ENCODE results near the gene ADAMTSL1.

Gene ADAMTSL1

DNA sequence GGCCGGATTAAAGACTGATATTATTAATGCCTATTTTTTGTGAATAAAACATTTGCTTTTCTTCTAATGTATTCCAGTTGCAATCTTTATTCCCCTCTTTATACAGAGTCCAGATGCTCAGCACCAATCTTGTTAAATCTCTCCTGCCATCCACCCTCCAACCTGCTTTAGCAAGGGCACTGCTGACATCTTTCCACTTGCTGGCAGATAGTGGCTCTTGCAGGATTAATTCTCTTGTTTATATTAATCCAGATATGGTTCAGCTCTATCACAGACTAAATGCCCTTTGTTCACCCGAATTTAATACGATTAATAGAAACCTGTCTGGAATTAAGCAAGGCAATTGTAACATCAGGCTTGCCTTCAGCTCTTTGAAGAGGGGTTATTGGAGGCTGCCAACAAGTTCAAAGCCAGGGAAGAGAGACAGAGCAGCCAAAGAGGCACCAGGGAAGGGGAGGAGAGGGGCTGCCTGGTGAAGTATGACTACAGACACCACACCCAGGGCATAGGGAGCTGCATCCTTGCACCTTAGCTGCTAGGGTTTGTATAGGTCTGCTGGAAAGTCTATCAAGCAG, 322.8 kb downstream of the ADAMTSL1 start:
- Mint-ChIP-seq H3K4me1 (no peaks in the 10 kb centered on the region), H3K4me3 (no peak overlapping the region), H3K27ac (no peak overlapping the region), H3K27me3 (no peaks in the 10 kb centered on the region), H3K36me3 (no peaks in the 10 kb centered on the region), H3K9me3 (peaks cover 7% of the 10 kb centered on the region)
- no peak for ATAC-seq

DNA sequence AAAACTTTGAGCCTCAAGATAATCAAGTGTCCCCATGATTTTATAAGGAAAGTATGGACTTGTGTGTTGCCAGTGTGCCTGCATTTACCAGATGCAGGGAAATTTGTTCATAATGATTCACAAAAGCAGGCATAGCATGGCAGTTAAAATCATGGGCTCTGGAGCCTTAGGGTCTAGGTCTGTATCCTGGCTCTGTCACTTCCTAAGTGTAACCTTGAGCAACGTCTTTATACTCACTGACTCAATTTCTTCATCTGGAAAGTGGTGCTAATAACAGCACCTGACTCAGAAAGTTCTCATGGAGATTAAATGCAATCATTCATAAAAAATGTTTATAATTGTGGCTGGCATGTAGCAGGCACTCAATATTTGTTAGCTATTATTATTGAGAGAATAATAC, 324.2 kb downstream of the ADAMTSL1 start:
- no peaks in the 10 kb centered on the region for H3K36me3 Mint-ChIP-seq
- H3K27me3 Mint-ChIP-seq: no peaks in the 10 kb centered on the region
- H3K27ac Mint-ChIP-seq: no peak overlapping the region
- H3K4me3 Mint-ChIP-seq: no peak overlapping the region
- H3K9me3 Mint-ChIP-seq: peaks cover 7% of the 10 kb centered on the region
- ATAC-seq: no peak
- no peaks in the 10 kb centered on the region for H3K4me1 Mint-ChIP-seq

- Mint-ChIP-seq H3K36me3 (no peaks in the 10 kb centered on the region), H3K27me3 (no peaks in the 10 kb centered on the region), H3K4me1 (no peaks in the 10 kb centered on the region), H3K4me3 (no peak overlapping the region), H3K9me3 (peaks cover 7% of the 10 kb centered on the region), H3K27ac (no peak overlapping the region)
- no peak for ATAC-seq
Observed at GRCh38 chr9:18798508-18799290, 324.7 kb downstream of the ADAMTSL1 start.

GRCh38 chr9:18799428-18799827, 325.5 kb downstream of the ADAMTSL1 start:
- no peaks in the 10 kb centered on the region for H3K36me3 Mint-ChIP-seq
- no peaks in the 10 kb centered on the region for H3K27me3 Mint-ChIP-seq
- H3K27ac Mint-ChIP-seq: no peak overlapping the region
- peaks cover 7% of the 10 kb centered on the region for H3K9me3 Mint-ChIP-seq
- no peaks in the 10 kb centered on the region for H3K4me1 Mint-ChIP-seq
- H3K4me3 Mint-ChIP-seq: no peak overlapping the region
- ATAC-seq: no peak

GRCh38 chr9:18800579-18800978, 326.6 kb downstream of the ADAMTSL1 start:
- Mint-ChIP-seq H3K27me3 (no peaks in the 10 kb centered on the region), H3K4me3 (no peak overlapping the region), H3K4me1 (no peaks in the 10 kb centered on the region), H3K36me3 (no peaks in the 10 kb centered on the region), H3K9me3 (peaks cover 7% of the 10 kb centered on the region), H3K27ac (no peak overlapping the region)
- no peak for ATAC-seq

- Mint-ChIP-seq H3K27ac (no peak overlapping the region), H3K4me3 (no peak overlapping the region), H3K36me3 (no peaks in the 10 kb centered on the region), H3K9me3 (peaks cover 9% of the 10 kb centered on the region), H3K27me3 (no peaks in the 10 kb centered on the region), H3K4me1 (no peaks in the 10 kb centered on the region)
- no peak for ATAC-seq
Observed at GRCh38 chr9:18805386-18805785, 331.4 kb downstream of the ADAMTSL1 start.

- ATAC-seq: no peak
- Mint-ChIP-seq H3K4me1 (no peaks in the 10 kb centered on the region), H3K9me3 (peaks cover 4% of the 10 kb centered on the region), H3K4me3 (no peak overlapping the region), H3K36me3 (no peaks in the 10 kb centered on the region), H3K27me3 (no peaks in the 10 kb centered on the region), H3K27ac (no peak overlapping the region)
Observed at GRCh38 chr9:18806232-18807080, 332.5 kb downstream of the ADAMTSL1 start.

- peaks cover 2% of the 10 kb centered on the region for H3K9me3 Mint-ChIP-seq
- H3K27ac Mint-ChIP-seq: no peak overlapping the region
- no peaks in the 10 kb centered on the region for H3K36me3 Mint-ChIP-seq
- no peaks in the 10 kb centered on the region for H3K4me1 Mint-ChIP-seq
- no peaks in the 10 kb centered on the region for H3K27me3 Mint-ChIP-seq
- no peak overlapping the region for H3K4me3 Mint-ChIP-seq
- ATAC-seq: no peak
Observed at GRCh38 chr9:18810581-18810980, 336.6 kb downstream of the ADAMTSL1 start.

DNA sequence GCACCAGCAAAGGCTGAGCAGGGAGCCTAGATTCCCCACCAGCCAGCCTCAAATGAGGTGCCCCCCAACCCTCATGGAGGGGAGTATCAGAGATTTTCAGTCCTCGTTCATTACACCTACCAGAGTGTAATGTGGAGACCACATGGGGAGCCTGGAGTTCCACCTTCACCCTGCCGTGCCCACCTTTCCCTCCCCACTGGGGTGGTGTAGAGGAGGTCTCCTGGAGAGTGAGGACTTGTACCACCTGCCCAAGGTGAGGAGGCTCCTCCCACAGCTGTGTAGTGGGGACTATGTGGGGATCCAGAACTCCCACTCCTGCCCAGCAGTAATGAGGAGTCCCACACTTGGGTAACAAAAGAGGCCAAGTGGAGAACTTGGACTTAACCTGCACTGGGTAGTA, 337.2 kb downstream of the ADAMTSL1 start:
- Mint-ChIP-seq H3K4me3 (no peak overlapping the region), H3K4me1 (no peaks in the 10 kb centered on the region), H3K36me3 (no peaks in the 10 kb centered on the region), H3K9me3 (peaks cover 2% of the 10 kb centered on the region), H3K27ac (no peak overlapping the region), H3K27me3 (no peaks in the 10 kb centered on the region)
- peak; percentile 44 for ATAC-seq

- Mint-ChIP-seq H3K9me3 (no peaks in the 10 kb centered on the region), H3K27me3 (no peaks in the 10 kb centered on the region), H3K36me3 (no peaks in the 10 kb centered on the region), H3K4me3 (no peak overlapping the region), H3K4me1 (no peaks in the 10 kb centered on the region), H3K27ac (no peak overlapping the region)
- ATAC-seq: no peak
Observed at GRCh38 chr9:18819418-18819817, 345.5 kb downstream of the ADAMTSL1 start.

DNA sequence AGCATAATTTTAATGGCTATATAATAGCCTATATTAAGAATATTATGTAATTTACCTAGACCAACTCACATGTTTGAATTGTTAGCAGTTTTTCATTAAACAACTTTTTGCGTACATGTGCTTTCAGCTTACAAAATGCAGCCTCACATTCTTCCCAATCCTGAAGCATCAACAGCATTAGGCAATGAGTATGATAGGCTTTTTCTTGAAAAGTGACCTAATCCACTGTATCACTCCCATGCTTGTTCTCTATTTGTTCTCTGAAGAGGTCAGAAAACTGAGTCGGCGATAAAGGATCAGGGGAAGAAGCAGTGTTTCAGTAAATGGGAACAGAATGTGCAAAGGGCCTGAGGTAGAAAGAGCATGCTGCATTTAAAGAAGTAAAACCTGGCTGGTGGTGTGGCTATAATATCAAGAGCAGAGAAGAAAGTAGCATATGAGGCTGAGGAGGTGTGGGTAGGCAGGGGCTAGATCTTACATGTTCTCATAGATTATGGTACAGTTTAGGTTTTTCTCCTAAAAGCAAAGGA, 346.7 kb downstream of the ADAMTSL1 start:
- H3K4me1 Mint-ChIP-seq: no peaks in the 10 kb centered on the region
- H3K36me3 Mint-ChIP-seq: no peaks in the 10 kb centered on the region
- no peak overlapping the region for H3K4me3 Mint-ChIP-seq
- no peak for ATAC-seq
- no peak overlapping the region for H3K27ac Mint-ChIP-seq
- H3K27me3 Mint-ChIP-seq: no peaks in the 10 kb centered on the region
- H3K9me3 Mint-ChIP-seq: no peaks in the 10 kb centered on the region

DNA sequence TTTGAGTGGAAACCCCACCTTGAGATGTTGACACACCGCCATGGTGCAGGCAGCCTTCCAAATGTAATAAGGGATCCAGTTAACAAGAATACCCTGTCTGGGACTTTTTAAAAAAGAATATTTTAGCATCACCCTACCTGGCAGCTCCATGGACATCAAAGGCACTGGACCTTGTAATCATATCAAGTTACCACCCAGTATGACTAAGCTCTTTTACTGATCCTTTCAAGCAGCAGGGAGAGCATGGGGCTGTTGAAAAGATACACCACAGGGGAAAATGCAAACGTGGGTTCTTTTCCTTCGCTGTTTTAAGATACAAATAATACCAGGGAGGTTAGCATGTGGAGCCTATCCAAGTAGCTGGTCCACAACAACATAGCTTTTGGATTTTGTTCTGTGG, 347.8 kb downstream of the ADAMTSL1 start:
- Mint-ChIP-seq H3K27me3 (no peaks in the 10 kb centered on the region), H3K4me3 (no peak overlapping the region), H3K4me1 (no peaks in the 10 kb centered on the region), H3K27ac (no peak overlapping the region), H3K9me3 (no peaks in the 10 kb centered on the region), H3K36me3 (no peaks in the 10 kb centered on the region)
- ATAC-seq: no peak

DNA sequence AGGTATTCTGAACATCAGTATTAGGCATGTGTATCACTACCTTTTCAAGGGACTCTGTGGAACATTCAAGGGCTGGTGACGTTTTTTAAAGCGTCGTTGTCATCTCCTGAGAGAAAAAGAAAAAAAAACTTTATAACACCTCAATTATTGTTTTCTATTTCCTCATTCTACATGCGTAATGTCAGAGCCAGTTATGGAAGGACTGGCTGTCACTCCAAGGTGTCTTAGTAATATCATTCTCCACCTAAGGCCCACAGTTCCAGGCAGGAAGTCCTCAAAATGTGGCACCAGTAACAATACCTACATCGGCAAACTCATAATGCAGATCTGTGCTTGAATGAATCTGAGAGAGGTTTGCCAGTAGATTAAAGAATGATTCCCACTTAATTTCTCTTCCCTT, 348.9 kb downstream of the ADAMTSL1 start:
- Mint-ChIP-seq H3K36me3 (no peaks in the 10 kb centered on the region), H3K4me3 (no peak overlapping the region), H3K4me1 (no peaks in the 10 kb centered on the region), H3K27ac (no peak overlapping the region), H3K9me3 (no peaks in the 10 kb centered on the region), H3K27me3 (no peaks in the 10 kb centered on the region)
- no peak for ATAC-seq

DNA sequence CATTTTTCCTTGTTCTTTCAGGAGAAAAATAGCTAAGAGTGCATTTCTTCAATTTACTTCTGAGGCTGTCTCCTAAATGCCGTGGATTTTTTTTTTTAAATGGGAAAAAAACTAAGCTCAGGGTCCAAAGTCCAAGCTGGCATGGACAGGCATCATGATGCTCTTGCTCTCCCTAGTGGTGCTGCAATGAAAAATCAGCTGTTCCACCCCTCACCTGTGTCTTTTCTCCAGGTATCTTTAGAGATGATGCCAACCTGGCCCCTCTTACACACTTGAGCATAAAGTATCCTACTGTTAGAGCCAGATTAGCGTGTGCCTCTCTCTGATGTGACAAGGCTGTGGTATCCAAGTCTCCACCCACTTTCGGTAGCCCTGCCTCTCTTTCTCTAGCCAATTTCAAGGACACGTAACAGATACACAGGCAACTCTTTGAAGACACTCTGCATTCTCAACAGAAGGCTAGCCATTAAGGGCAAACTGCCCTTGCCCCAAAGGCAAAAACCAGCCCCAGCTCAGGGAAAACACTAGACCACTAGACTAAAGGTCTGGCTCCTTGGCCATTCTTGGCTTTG, 350.2 kb downstream of the ADAMTSL1 start:
- Mint-ChIP-seq H3K4me3 (no peak overlapping the region), H3K27ac (no peak overlapping the region), H3K27me3 (no peaks in the 10 kb centered on the region), H3K36me3 (no peaks in the 10 kb centered on the region), H3K9me3 (no peaks in the 10 kb centered on the region), H3K4me1 (no peaks in the 10 kb centered on the region)
- ATAC-seq: no peak

GRCh38 chr9:18825656-18826170, 351.8 kb downstream of the ADAMTSL1 start:
- H3K4me3 Mint-ChIP-seq: no peak overlapping the region
- H3K27me3 Mint-ChIP-seq: no peaks in the 10 kb centered on the region
- H3K27ac Mint-ChIP-seq: no peak overlapping the region
- no peaks in the 10 kb centered on the region for H3K36me3 Mint-ChIP-seq
- no peaks in the 10 kb centered on the region for H3K9me3 Mint-ChIP-seq
- H3K4me1 Mint-ChIP-seq: no peaks in the 10 kb centered on the region
- no peak for ATAC-seq
